Brain microvascular endothelial cell (primary cell): ENCODE measurements around the gene CMKLR1.

Experiments used
- DNase-seq: peaks from one replicate; pipeline ENCODE4 v3.0.0-alpha.2; 2020
- H3K27ac ChIP-seq: fragments of 250-450 bp; sonication (Bioruptor Pico); 2 replicates; pipeline ENCODE4 v1.5.1; 2020; ENCODE audit warnings: mild to moderate bottlenecking, moderate library complexity
- H3K27me3 ChIP-seq: fragments of 250-450 bp; sonication (Bioruptor Pico); replicated peaks from 2 replicates; pipeline ENCODE4 v1.5.1; 2020; ENCODE audit warnings: mild to moderate bottlenecking
- H3K36me3 ChIP-seq: fragments of 250-450 bp; sonication (Bioruptor Pico); replicated peaks from 2 replicates; pipeline ENCODE4 v1.5.1; 2020; ENCODE audit warnings: mild to moderate bottlenecking
- H3K4me3 ChIP-seq: 2 replicates; pipeline ENCODE4 v1.5.1; 2011; ENCODE audit warnings: low read depth, mild to moderate bottlenecking, control low read depth, low read length, moderate library complexity
- in situ Hi-C: cut with HindIII; loops from 2 replicates; pipeline ENCODE4 v1.10.0; 2017; ENCODE audit warnings: low sequenced_read_pairs, low pct_ligation_motif_present
- TF ChIP-seq, protein P1 (sequence below): IDR thresholded peaks from 2 replicates; pipeline ENCODE4 v1.5.1; 2011; ENCODE audit warnings: low read depth, mild to moderate bottlenecking, moderate library complexity, low read length, control low read depth, inconsistent platforms; ENCODE audit errors: missing control alignments

Gene CMKLR1

DNA sequence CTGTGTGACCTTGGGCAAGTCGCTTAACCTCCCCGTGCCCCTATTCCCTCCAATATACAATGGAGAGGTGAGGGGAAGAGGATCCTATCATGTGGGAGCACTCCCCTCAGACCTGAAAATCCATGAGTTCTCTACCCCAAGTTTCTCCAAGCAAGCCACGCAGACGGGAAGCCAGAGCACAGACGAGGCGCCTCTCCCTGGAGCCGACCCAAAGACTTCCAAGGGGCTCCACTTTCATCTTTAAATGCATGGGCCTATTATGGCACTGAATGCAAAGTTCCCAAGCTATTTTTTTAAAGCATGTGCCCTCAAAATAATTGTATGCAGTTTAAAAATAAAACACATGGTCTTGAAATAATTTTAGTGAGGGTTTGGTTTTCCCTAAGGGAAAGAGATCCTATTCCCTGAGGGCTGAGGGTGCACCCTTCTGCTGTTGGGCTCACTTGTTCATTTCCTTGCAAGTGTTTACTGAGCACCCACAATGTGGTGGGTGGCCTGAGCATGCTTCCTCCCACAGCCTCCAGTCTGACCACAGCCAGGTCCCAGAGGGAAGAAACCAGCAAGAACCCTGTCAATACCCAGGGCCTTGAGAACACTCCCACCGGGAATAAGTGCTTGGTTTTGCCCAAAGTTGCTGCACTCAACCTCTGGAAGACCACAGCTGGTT, 14.6 kb downstream of the CMKLR1 start:
- TF ChIP-seq, protein P1, sequence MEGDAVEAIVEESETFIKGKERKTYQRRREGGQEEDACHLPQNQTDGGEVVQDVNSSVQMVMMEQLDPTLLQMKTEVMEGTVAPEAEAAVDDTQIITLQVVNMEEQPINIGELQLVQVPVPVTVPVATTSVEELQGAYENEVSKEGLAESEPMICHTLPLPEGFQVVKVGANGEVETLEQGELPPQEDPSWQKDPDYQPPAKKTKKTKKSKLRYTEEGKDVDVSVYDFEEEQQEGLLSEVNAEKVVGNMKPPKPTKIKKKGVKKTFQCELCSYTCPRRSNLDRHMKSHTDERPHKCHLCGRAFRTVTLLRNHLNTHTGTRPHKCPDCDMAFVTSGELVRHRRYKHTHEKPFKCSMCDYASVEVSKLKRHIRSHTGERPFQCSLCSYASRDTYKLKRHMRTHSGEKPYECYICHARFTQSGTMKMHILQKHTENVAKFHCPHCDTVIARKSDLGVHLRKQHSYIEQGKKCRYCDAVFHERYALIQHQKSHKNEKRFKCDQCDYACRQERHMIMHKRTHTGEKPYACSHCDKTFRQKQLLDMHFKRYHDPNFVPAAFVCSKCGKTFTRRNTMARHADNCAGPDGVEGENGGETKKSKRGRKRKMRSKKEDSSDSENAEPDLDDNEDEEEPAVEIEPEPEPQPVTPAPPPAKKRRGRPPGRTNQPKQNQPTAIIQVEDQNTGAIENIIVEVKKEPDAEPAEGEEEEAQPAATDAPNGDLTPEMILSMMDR: no peak
- Histone ChIP-seq H3K27ac (no peak overlapping the region), H3K27me3 (no peaks in the 10 kb centered on the region), H3K4me3 (no peak overlapping the region), H3K36me3 (no peaks in the 10 kb centered on the region)
- in situ Hi-C loops: no loop called here
- no peak for DNase-seq

GRCh38 chr12:108323581-108323980, 15.5 kb downstream of the CMKLR1 start:
- no peaks in the 10 kb centered on the region for H3K36me3 ChIP-seq
- DNase-seq: no peak
- TF ChIP-seq, protein P1: no peak
- no peaks in the 10 kb centered on the region for H3K27me3 ChIP-seq
- no peak overlapping the region for H3K27ac ChIP-seq
- in situ Hi-C loops: no loop called here
- no peak overlapping the region for H3K4me3 ChIP-seq

DNA sequence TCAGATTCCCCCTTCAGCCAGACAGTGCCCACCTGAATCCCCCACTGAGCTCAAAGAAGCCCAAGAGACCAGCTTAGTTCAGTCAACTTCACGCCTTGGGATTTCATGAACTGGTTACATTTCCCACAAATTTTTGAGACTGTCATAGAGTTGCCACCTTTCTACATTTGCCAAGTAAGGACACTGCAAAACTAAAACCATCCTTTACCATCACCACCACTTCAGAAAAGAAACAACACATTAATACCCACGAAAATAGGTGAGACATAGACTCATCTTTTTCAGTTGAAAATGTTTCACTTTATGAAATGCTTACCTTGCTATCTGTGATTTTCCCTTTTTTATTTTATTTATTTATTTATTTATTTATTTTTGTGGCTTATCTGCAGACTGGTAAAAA, 16.1 kb downstream of the CMKLR1 start:
- Histone ChIP-seq H3K27ac (no peak overlapping the region), H3K4me3 (no peak overlapping the region), H3K36me3 (no peaks in the 10 kb centered on the region), H3K27me3 (no peaks in the 10 kb centered on the region)
- TF ChIP-seq, protein P1: no peak
- DNase-seq: no peak
- in situ Hi-C loops: no loop called here

- no peak for DNase-seq
- TF ChIP-seq, protein P1: no peak
- Histone ChIP-seq H3K27ac (no peak overlapping the region), H3K36me3 (no peaks in the 10 kb centered on the region), H3K27me3 (no peaks in the 10 kb centered on the region), H3K4me3 (no peak overlapping the region)
- in situ Hi-C loops: no loop called here
These were observed 17.4 kb downstream of the CMKLR1 start for GRCh38 chr12:108321688-108322087.

- in situ Hi-C loops: no loop called here
- no peaks in the 10 kb centered on the region for H3K27me3 ChIP-seq
- DNase-seq: no peak
- H3K36me3 ChIP-seq: no peaks in the 10 kb centered on the region
- no peak overlapping the region for H3K27ac ChIP-seq
- TF ChIP-seq, protein P1: peak; percentile 17
- H3K4me3 ChIP-seq: no peak overlapping the region
These were observed 18.4 kb downstream of the CMKLR1 start for GRCh38 chr12:108320507-108321293.
